ENCODE data around the gene CHMP1A. TPM values are rescaled to one million over a fixed set of nuclear protein-coding genes. Genes with fewer than 3 reads are reported as not detected.

CHMP1A gene
- total RNA-seq, 1 experiment from 2014 or later: 158 TPM

- H3K9me3 ChIP-seq (ENCODE audit: control insufficient read depth in 1 of 2, insufficient read depth in 1 of 2, low read depth in 1 of 2, low read length in 2 of 2): peaks cover 0 to 8% of the 10 kb centered on the region in 2 experiments; a peak in 1 of 4 replicates
- H3K27me3 ChIP-seq (ENCODE audit: insufficient read depth, low read length): peaks cover 12% of the 10 kb centered on the region
- H4K20me1 ChIP-seq (ENCODE audit: insufficient read depth): no peaks in the 10 kb centered on the region
- H3K4me3 ChIP-seq (replicated peaks in 1 of 2; ENCODE audit: low read depth in 1 of 2, low read length in 2 of 2): no peak overlapping the region
- BruUV-seq (replicated peaks): no TSS peak
- CTCF ChIA-PET: no interaction called here
- POLR2A ChIA-PET: no interaction called here
- H3K79me2 ChIP-seq (ENCODE audit: insufficient read depth, low read length): no peaks in the 10 kb centered on the region
- H3K36me3 ChIP-seq (ENCODE audit: control insufficient read depth in 1 of 2, insufficient read depth in 2 of 2, low read length in 2 of 2): no peaks in the 10 kb centered on the region
- no peak overlapping the region for H3K4me2 ChIP-seq (ENCODE audit: low read length)
- no peak for TF ChIP-seq TCF7L2 (IDR thresholded peaks at IDR 0.05; ENCODE audit: borderline replicate concordance, extremely low read depth, insufficient read depth, insufficient read length)
- intact Hi-C loops (cut with micrococcal nuclease): no loop called here
- ATAC-seq (no peak), DNase-seq (ENCODE audit: low read depth, low spot score) (no peak)
- RAD21 ChIA-PET (ENCODE audit: low non-redundant PET in 1 of 2, low total read pairs in 2 of 2, uncharacterized antibody in 2 of 2, unreplicated experiment in 2 of 2): no interaction called here
- no peak overlapping the region for H2AFZ ChIP-seq (ENCODE audit: low read depth, low read length, poor library complexity, severe bottlenecking)
- no peaks in the 10 kb centered on the region for H3K9me2 ChIP-seq (ENCODE audit: insufficient read depth)
- H3K9ac ChIP-seq (ENCODE audit: low read length): no peak overlapping the region
- peaks cover 13 to 22% of the 10 kb centered on the region in 2 experiments for H3K4me1 ChIP-seq (ENCODE audit: control insufficient read depth in 1 of 2, insufficient read depth in 2 of 2, low read length in 2 of 2)
- H3K27ac ChIP-seq (ENCODE audit: low read depth, low read length): no peak overlapping the region
Measured at GRCh38 chr16:89629827-89630610, 27.5 kb downstream of the CHMP1A start.

- intact Hi-C loops (cut with micrococcal nuclease): no loop called here
- no peak overlapping the region for H3K4me2 ChIP-seq (ENCODE audit: low read length)
- DNase-seq (ENCODE audit: low read depth, low spot score) (no peak), ATAC-seq (peak; percentile 25; the same call in 1 of the 2 replicates)
- TF ChIP-seq TCF7L2 (IDR thresholded peaks at IDR 0.05; ENCODE audit: borderline replicate concordance, extremely low read depth, insufficient read depth, insufficient read length) (peak; percentile 89), EZH2 (IDR thresholded peaks at IDR 0.05) (no peak)
- no peaks in the 10 kb centered on the region for H3K27me3 ChIP-seq (ENCODE audit: insufficient read depth, low read length)
- ChIA-PET POLR2A (no interaction called here), CTCF (no interaction called here), RAD21 (ENCODE audit: low non-redundant PET in 1 of 2, low total read pairs in 2 of 2, uncharacterized antibody in 2 of 2, unreplicated experiment in 2 of 2) (no interaction called here)
- no peaks in the 10 kb centered on the region; a peak in 1 of 4 replicates for H3K4me1 ChIP-seq (ENCODE audit: control insufficient read depth in 1 of 2, insufficient read depth in 2 of 2, low read length in 2 of 2)
- H3K27ac ChIP-seq (ENCODE audit: low read depth, low read length): no peak overlapping the region
- no peak overlapping the region for H2AFZ ChIP-seq (ENCODE audit: low read depth, low read length, poor library complexity, severe bottlenecking)
- no peaks in the 10 kb centered on the region for H3K36me3 ChIP-seq (ENCODE audit: control insufficient read depth in 1 of 2, insufficient read depth in 2 of 2, low read length in 2 of 2)
- no peaks in the 10 kb centered on the region for H3K79me2 ChIP-seq (ENCODE audit: insufficient read depth, low read length)
- no peaks in the 10 kb centered on the region for H4K20me1 ChIP-seq (ENCODE audit: insufficient read depth)
- no peaks in the 10 kb centered on the region for H3K9me2 ChIP-seq (ENCODE audit: insufficient read depth)
- H3K9ac ChIP-seq (ENCODE audit: low read length): no peak overlapping the region
- peaks cover 0 to 6% of the 10 kb centered on the region in 2 experiments; a peak in 1 of 4 replicates for H3K9me3 ChIP-seq (ENCODE audit: control insufficient read depth in 1 of 2, insufficient read depth in 1 of 2, low read depth in 1 of 2, low read length in 2 of 2)
- no TSS peak for BruUV-seq (replicated peaks)
- H3K4me3 ChIP-seq (replicated peaks in 1 of 2; ENCODE audit: low read depth in 1 of 2, low read length in 2 of 2): no peak overlapping the region
Measured at GRCh38 chr16:89624777-89625761, 32.4 kb downstream of the CHMP1A start.

Data from HCT116 (cell line).